K562 treated with DMSO at 1 percent for 48 hours (cell line): ENCODE results near the gene SLC29A3. TPM values are rescaled to one million over a fixed set of nuclear protein-coding genes. Genes with fewer than 3 reads are reported as not detected.

Experiments used
- total RNA-seq: library from RNA; unstranded; fragments of 300-600 nt; gene quantifications from 2 replicates; pipeline ENCODE4 v1.2.3, GENCODE V29; 2022; ENCODE audit warnings: low replicate concordance; ENCODE audit errors: extremely low read depth

Gene SLC29A3
- not detected in 2 replicates for total RNA-seq

GRCh38 chr10:71319042-71319799 lies at the start of gene SLC29A3:
Gene SLC29A3 (plus strand): TSS chr10:71319259. CDS start chr10:71319310, 51 bp downstream.

GRCh38 chr10:71396711-71397295 lies 77.7 kb downstream of the SLC29A3 start, which contains the start of gene CDH23:
Gene CDH23 (plus strand): TSS chr10:71396920. CDS start chr10:71439832, 42,912 bp downstream.

Other genes starting within 250 kb of the SLC29A3 start
- 218 TPM in 1 of 2 replicates, not detected in the other for gene UNC5B, start 106.7 kb upstream of the SLC29A3 start, total RNA-seq
- not detected in 2 replicates for gene CDH23, start 77.7 kb downstream of the SLC29A3 start, total RNA-seq